OCI-M2 (cell line): ENCODE data around the gene RIN3.
"Not testable (repeated sequence)": the region's sequence is repeated elsewhere in the genome, so short reads cannot be mapped to it uniquely, and the experiment has no call there.

Experiments
- DNase-seq: peaks from one replicate; lab custom pipeline; 2025; ENCODE audit not compliant: unreplicated experiment; lab: John Stamatoyannopoulos, UW

The RIN3 gene

DNA sequence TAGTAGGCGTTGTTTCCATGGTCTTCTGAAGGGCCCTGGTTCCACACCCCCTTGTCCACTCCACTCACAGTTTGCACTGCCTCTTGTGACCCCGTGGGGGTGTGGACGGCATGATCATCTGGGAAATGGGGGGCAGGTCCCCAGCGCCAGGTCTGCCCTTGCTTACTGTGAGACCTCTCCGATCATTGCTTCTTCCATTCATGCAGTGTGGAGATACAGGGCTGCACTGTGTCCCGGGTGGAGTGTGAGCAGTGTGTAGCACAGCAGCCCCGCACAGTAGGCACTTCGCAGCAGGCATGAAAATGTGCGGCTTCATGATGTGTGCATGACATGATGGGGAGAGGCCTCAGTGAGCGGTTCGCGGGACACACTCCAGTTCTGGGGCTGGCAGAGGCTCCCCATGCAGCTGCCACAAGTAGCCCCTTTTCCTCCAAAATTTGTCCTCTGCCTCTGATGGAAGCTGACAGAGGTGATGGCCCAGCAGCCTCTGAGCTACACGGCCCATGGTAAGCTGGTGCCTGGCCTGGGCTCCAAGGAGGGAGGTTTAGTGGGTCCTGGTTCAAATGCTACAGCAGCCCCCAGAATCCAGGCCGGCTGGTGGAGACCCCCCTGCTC, 15.0 kb downstream of the RIN3 start:
- no peak for DNase-seq

DNA sequence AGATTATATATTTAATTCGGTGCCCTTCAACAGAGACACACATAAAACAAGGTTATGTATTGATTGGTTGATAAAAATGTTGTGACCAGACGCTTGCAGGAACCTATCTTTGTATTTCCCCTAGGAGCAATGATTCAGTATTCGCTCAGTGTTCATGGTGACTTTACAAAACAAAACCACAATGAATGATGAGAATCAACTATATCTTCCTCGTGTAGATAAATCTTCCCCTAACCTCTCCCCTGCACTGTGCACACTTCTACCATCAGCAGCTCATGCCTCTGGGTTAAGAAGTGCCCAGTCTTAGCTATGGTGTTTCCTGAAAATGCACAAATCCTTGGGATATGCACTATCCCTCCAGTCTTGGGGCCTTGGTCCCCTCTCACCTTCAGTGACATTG, 16.3 kb downstream of the RIN3 start:
- no peak for DNase-seq

- DNase-seq: no peak
Measured at GRCh38 chr14:92531106-92531873, 17.7 kb downstream of the RIN3 start.

DNA sequence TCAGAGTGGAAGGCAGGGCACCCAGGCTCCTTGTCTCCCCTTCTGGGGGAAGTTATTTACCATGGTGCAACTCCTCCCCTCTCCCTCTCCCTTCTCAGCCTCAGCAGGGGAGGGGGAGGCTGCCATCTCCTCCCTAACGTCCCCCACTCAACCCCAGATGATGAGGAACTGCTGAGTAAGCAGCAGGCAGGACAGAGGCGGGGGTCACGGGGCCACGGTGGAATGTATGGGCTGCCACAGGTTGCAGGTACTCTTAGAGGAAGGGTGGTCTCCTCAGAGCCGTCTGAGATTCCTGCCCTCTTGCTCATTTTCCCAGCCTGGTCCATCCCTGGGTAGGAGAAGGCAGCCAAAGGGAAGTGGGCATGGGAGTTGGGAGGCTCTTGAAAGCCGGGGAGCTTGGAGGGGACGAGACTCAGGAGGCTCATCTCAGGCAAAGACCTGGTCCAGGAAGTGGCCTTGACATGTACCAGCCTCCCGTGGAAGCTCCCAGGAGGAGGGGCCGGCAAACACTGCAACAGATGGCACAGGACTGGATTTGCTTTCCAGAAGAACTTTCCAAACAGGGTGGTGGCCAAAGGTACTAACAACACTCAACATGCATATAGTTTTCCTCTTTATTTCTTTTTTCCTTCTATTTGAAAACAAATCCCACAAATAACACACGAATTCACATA, 19.0 kb downstream of the RIN3 start:
- DNase-seq: no peak

DNA sequence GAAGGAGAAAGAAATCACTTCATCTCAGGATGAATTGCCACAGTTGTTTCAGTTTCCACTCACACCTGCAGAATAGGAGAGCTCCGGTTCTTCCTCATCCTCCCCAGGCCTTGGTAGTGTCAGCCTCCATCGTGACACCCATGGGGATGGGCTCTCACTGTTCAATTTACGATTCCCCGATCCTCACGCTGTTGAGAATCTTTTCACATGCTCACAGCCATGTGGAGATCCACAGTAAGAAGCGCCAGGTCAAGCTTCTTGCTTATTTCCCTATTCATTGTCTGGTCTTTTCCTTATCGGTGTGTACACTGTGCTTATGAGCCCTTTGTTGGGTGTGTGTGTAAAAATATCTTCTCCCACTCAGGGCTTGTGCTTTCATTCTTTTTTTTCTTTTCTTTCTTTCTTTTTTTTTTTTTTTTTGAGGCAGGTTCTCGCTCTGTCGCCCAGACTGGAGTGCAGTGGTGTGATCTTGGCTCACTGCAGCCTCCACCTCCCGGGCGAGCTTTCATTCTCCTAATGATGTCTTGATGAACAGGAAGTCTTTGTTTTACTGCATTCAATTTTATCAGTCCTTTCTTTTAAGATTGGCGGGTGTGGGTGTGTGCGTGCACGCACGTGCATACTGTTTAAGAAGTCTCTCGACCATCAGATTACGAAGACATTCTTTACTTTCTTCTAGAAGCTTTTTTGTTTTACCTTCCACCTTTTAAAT, 21.5 kb downstream of the RIN3 start:
- no peak for DNase-seq

DNA sequence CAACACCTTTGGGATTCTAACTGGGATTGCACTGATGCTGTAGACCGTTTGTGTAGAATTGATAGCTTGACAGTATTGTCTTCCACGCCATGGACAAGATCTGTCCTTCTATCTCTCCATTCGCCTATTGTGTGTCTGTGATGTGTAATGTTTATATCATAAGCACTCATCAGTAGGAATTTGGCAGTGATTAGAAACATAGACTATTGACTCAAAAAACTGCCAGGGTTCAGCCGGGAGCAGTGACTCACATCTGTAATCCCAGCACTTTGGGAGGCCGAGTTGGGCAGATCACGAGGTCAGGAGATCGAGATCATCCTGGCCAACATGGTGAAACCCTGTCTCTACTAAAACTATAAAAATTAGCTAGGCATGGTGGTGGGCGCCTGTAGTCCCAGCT, 22.6 kb downstream of the RIN3 start:
- not testable (repeated sequence) for DNase-seq

DNA sequence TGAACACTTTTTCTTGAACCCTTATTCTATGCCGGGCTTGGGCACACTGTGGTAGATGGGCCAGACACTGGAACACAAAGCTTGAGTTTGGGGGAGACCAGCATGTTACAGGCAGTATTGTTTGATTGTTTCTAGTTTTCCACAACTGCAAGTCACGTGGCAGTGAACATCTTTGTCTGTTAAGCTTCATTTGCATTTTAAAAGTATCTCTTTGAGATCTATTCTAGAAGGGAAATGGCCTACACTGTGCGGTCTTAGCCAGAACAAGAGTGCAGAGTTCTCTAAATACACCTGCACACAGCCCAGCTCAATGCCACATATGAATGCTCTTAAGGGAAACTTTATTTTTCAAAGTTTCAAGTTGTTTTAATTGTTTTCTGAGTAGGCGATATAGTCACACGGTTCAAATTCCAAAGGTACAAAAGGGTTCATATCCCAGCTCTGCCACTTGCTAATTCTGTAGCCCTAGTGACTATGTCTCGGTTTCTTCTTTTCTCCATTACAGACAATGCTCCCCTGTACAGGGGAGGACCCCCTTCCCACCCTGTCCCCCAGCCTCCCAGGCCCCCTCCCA, 24.9 kb downstream of the RIN3 start:
- no peak for DNase-seq

DNA sequence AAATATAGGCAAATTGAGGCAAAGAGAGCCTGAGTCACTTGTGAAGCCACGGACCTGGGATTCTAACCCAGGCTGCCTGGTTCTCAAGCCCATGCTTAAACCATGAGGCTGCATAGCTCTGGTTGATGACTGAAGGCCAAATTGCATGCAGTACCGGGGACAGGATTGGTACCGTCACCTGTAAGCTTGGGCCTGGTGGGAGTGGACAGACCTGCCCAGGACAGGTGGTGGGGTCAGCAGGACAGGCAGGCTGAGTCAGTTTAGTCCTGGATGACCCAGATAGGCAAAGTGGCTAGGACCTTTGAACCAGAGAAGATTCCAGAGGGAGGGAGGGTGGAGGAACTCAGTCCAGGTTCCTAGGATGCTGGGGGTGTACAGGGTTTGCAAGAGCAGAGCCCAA, 25.8 kb downstream of the RIN3 start:
- DNase-seq: no peak

DNA sequence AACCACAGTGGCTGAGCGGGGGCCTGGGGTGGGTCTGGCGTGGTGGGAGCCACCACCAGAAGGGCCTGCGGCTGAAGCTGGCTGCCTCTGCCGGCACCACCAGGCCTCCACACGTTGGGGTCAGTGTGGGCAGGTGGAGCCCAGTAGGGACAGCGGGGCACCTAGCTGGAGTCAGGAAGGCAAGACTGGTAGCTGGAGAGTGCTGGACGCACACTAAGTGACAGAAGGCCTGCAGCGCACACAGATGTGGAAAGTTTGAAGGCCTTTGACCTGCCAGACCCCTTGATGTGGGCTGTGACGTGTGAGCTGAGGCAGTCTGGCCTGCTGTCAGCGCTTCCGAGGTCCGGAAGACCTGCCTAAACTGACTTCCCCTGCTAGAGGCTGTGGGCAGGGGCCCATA, 26.3 kb downstream of the RIN3 start:
- no peak for DNase-seq

GRCh38 chr14:92540472-92541048, 27.0 kb downstream of the RIN3 start:
- no peak for DNase-seq

DNA sequence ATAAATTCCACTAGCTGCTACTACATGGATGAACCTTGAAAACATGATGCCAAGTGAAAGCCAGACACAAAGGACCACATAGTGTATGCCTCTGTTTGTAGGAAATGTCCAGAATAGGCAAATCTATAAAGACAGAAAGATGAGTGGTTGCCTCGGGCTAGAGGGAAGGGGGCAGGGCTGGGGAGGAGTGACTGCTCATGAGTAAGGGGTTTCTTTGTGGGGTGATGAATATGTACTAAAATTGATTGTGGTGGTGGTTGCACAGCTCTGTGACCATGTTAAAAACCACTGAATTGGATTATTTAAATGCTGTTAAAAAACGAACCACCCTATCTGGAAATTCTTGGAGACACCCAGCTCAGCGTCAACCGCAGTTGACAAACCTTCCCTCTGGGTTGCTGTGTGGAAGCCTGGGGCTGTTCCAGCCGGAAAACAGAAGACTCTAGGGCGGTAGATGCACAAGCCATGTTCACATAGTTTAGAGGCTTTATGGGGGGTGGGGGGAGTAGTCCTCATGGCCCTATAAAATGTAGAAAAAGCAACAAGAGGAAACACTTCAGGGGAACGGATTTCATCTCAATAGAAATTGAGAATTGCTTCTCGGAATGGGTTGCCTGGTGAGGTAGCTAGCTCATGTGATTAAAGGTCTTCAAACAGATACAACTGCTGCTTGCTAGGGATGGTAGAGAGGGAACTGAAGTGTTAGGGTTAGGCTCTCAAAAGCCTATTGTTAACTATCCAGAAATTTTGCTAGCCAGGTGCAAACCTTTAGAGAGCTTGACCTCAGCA, 29.4 kb downstream of the RIN3 start:
- DNase-seq: no peak

- DNase-seq: no peak
Measured at GRCh38 chr14:92544051-92544720, 30.6 kb downstream of the RIN3 start.

DNA sequence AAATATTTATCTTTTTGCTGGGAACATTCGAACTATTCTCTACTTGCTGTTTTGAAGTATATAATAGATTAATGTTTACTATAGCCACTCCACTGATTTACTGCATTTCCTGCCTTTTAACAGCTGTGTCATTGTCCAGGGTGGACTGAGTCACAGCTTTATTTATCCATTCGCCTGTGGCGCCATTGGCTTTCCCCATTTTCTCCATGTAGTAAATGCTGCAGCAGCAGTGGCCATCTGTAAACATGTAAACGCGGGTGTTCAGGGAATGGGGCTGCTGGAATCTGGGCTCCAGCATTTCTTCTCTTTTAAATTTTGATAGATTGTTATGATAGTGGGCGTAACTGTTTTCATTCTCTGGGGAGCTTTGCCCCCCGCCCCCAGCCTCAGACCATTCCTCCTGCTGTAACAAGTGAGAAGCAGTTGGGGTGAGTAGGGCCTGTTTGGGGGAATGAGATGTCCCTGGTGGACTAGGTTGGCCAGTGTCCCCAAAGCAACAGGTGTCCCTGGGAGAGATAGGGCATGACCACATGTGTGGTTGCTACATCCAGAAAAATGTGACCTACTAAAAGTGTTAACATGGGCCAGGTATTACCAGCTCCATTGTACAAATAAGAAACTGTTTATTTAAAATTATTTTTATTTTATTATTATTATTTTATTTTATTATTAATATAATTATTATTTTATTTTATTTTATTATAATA, 32.9 kb downstream of the RIN3 start:
- DNase-seq: no peak

GRCh38 chr14:92549105-92549858, 35.7 kb downstream of the RIN3 start:
- DNase-seq: no peak

- DNase-seq: no peak
Measured at GRCh38 chr14:92549859-92550230, 36.3 kb downstream of the RIN3 start.

GRCh38 chr14:92551044-92551841, 37.7 kb downstream of the RIN3 start:
- no peak for DNase-seq

GRCh38 chr14:92552066-92552465, 38.5 kb downstream of the RIN3 start:
- no peak for DNase-seq

- no peak for DNase-seq
Measured at GRCh38 chr14:92553438-92553837, 39.9 kb downstream of the RIN3 start.
